ENCODE measurements around the gene GPR108.

DNA sequence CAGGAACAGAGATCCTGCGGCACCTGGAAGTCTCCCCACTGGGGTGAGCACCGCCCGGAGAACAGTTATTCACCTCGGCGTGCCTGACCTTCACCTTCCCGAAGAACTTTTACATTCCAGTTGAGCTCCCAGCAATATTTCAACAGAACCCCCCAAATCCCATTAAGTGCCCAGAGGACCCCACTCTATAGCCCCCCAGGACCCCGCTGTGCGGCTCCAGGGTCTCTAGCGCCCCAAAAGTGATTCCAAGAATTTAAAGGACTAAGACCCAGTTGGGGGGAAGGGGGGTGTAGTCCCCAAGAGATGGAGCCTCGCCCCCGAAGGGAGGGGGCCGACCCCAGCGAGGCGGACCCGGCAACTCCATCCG lies 480 bp downstream of the GPR108 start:
- no peak for TF ChIP-seq POLR2AphosphoS5 (IDR thresholded peaks at IDR 0.05)
- TF ChIP-seq, protein P1, sequence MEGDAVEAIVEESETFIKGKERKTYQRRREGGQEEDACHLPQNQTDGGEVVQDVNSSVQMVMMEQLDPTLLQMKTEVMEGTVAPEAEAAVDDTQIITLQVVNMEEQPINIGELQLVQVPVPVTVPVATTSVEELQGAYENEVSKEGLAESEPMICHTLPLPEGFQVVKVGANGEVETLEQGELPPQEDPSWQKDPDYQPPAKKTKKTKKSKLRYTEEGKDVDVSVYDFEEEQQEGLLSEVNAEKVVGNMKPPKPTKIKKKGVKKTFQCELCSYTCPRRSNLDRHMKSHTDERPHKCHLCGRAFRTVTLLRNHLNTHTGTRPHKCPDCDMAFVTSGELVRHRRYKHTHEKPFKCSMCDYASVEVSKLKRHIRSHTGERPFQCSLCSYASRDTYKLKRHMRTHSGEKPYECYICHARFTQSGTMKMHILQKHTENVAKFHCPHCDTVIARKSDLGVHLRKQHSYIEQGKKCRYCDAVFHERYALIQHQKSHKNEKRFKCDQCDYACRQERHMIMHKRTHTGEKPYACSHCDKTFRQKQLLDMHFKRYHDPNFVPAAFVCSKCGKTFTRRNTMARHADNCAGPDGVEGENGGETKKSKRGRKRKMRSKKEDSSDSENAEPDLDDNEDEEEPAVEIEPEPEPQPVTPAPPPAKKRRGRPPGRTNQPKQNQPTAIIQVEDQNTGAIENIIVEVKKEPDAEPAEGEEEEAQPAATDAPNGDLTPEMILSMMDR (IDR thresholded peaks at IDR 0.05): peak in 1 of 3 experiments; percentile 3
